Inflammatory macrophage (primary cell): Measurements from ENCODE around the gene BTG4.

Experiments used
- DNase-seq, 2 donors: peaks; one replicate each; pipeline ENCODE4 v3.0.0-alpha.2; 2020 to 2022
- total RNA-seq, 18 experiments: gene quantifications; one replicate each; lab custom pipeline; 2026; ENCODE audit warnings: mixed read lengths in 6 of 18, inconsistent platforms in 2 of 18; lab: John Stamatoyannopoulos, UW

BTG4 gene
- 0 to 0.12 (median 0) reads per million in 18 experiments for total RNA-seq

DNA sequence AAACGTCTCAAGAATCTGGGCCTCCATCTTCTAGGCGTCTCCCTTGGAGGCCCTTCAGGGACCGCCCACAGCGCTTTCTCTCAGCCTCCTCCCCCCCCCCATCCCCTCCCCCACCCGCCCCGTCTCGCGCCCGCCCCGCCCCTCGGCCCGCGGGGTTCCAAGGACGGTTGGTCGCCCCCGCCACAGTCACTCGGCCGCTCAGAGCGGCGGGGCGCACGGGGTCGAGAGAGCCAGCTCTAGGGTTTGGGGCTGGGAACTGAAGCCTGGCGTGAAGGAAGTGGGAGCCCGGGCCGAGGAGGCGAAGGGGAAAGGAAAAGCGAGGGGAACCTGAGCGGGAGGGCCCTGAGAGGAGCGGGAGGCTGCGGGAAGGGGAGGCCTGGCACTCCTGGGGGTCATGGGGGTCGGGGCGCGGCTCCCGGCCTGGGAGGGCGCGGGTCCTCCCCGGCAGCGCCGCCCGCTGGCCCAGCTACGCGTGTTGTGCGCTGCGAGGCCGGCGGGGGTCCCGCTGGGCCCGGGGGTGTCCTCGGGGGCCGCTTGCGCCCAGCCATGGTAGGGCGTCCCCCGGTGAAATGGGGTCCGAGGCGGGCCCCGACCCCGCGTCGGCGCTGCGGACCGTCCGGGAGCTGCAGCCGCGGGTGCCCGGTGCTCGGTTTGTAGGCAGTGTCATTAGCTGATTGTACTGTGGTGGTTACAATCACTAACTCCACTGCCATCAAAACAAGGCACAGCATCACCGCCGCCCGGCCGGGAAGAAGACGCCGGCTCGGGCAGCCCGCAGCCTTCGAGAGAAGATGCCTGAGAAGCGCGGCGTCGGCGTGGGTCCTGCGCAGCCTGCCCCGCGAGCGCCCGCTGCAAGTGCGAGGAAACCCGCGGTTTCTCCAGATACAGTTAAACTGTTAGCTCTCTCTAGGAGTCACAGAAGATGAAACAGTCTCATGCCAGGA is at the start of gene BTG4:
BTG4 (minus strand) TSS at position 91 of the 944 bp plus-strand sequence. CDS start 13,610 bp downstream, outside the sequence.
- no peak for DNase-seq

DNA sequence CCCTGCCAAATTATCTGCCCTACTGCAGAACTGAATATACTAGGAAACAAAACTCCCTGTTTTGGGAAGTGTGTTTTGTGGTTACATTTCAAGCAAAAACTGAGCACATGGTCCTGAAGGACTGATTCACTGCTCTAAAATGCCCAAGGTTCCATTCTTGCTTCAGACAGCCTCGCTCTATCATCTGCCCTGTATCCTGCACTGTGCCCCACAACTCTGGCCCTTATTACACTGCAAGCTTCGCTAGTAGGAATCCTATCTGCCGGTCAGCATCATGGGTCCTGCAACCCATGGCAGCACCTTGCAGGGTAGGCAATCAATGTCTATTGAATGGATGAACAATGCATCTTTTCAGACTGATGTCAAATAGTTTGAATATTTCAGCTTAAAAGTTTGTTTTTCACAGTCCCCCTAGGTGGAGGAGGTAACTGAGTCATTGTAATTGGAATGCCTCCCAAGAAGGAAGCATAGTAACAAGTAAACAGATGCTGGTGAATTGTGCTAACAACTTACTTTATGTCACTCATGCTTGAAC is 49.7 kb upstream of the BTG4 start:
- peak in 1 of 2 donors; percentile 16 for DNase-seq

DNA sequence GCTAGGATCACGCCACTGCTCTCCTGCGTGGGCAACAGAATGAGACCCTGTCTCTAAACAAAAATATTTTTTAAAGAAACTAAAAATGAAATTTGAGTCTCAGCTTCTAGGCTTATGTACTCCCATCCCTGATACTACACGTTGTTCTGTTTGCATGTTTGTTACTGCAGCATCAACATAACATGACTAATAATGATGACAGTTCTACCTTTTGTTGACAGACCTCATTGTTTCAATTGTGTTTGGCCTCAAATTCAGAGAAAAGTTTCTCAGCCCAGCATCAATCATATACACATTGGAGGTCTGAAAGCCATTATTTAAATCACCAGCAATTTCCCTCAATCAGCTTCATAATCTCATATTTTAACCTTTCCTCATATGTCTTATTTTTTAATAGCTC is 49.1 kb upstream of the BTG4 start:
- DNase-seq = no peak

- no peak for DNase-seq
Measured at GRCh38 chr11:111560800-111561199, 48.6 kb upstream of the BTG4 start.

DNA sequence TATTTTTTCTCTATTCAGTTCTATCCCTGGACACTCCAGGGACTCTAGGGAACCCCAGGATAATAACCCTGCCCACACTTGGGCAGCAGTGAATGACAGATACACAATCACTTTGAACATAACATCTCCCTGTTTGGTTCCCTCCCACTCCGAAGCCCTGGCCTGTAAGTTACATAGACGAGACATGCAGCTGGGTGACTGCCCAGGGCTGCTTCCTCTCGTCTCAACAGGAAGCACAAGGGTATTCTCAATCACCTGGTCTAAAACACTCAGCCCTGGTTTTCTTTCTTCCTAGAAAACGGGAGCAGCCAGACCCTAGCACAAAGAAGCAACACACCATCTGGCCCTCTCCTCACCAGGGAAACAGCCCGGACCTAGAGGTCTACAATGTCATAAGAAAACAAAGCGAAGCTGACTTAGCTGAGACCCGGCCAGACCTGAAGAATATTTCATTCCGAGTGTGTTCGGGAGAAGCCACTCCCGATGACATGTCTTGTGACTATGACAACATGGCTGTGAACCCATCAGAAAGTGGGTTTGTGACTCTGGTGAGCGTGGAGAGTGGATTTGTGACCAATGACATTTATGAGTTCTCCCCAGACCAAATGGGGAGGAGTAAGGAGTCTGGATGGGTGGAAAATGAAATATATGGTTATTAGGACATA is 47.7 kb upstream of the BTG4 start:
- no peak for DNase-seq

GRCh38 chr11:111557425-111558111 is 45.4 kb upstream of the BTG4 start:
- no peak for DNase-seq

- DNase-seq = no peak
Measured at GRCh38 chr11:111555255-111555654, 43.1 kb upstream of the BTG4 start.

- no peak for DNase-seq
Measured at GRCh38 chr11:111554532-111554931, 42.3 kb upstream of the BTG4 start.

GRCh38 chr11:111550258-111550657 is 38.1 kb upstream of the BTG4 start:
- DNase-seq = no peak

- DNase-seq = no peak
Measured at GRCh38 chr11:111549869-111550203, 37.6 kb upstream of the BTG4 start.

DNA sequence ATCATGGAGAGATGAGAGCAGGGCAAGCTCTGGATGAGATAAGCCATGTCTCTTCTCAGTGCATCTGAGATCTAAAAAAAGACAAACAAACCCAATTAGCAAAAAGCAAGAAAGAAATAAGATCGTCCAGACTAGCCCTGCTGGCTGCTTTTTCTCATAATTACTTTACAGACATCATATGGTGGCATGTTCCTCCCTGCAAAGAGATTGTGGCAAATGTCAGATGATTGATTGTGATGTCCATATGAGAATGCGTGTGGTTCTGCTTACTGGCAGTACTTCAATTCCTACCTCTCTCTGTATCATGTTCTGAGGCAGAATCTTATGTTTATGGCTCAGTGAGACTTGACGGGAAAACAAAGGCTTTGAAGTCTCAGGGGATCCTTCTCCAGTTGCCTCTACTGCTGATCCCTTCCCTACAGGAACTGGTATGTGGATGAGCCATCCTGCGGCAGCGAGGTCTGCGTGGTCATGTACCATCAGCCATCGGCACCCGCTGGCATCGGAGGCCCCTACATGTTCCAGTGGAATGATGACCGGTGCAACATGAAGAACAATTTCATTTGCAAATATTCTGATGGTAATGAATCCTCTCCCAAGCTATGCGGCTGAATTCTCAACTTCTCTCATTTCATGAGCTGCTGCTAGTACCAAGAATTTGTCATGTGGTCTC is 37.1 kb upstream of the BTG4 start:
- no peak for DNase-seq

DNA sequence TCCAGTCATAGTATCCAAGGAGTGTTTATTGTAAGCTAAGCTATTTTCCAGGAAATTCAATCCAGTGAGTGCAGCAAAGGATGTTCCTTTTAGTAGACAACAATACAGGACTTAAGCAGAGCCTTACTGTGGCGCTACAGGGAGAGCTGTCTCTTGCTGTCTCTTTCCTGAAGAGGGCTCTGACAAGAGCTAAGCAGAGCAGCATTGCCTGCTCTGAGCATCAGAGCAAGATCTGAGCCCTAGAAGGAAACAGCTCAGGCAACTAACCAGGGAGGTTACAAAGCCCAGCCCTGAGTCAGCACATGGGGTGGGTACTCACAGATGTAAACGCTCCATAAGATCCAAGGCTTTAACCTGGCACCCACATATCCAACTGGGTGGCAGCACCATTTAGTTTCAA is 36.3 kb upstream of the BTG4 start:
- DNase-seq = no peak

DNA sequence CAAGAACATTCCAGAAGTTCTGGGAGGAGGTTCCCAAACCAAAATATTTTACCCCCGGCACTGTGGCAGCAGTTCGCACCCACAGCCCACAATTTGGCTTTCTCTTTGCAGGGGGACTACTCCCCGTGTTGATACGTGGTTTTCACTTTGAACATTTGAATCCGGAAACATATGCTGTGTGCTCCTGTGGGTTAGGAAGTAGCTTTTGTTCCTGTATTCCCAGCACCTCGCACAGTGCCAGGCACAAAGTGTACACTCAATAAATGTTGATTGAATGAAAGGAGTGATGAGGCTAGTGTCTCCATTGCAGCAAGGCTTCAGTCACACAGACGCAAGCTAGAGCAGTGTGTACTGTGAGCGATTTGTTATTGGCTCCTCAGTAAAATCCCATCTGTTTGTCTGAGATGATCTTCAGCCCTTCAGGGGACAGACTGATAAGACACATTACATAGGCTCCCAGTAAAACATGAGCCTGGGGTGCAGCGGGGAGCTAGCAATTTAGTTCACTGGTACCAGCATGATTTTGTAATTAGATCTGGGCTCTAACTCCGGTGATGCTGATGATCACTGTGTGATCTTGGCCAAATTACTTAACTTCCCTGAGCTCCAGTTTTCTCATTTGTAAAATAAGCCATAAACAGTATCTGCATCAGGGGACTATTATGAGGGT is 30.6 kb upstream of the BTG4 start:
- DNase-seq = no peak

GRCh38 chr11:111541254-111542061 is 29.3 kb upstream of the BTG4 start:
- peak; percentile 28 to 59 for DNase-seq

GRCh38 chr11:111540937-111541253 is 28.7 kb upstream of the BTG4 start:
- no peak for DNase-seq

DNA sequence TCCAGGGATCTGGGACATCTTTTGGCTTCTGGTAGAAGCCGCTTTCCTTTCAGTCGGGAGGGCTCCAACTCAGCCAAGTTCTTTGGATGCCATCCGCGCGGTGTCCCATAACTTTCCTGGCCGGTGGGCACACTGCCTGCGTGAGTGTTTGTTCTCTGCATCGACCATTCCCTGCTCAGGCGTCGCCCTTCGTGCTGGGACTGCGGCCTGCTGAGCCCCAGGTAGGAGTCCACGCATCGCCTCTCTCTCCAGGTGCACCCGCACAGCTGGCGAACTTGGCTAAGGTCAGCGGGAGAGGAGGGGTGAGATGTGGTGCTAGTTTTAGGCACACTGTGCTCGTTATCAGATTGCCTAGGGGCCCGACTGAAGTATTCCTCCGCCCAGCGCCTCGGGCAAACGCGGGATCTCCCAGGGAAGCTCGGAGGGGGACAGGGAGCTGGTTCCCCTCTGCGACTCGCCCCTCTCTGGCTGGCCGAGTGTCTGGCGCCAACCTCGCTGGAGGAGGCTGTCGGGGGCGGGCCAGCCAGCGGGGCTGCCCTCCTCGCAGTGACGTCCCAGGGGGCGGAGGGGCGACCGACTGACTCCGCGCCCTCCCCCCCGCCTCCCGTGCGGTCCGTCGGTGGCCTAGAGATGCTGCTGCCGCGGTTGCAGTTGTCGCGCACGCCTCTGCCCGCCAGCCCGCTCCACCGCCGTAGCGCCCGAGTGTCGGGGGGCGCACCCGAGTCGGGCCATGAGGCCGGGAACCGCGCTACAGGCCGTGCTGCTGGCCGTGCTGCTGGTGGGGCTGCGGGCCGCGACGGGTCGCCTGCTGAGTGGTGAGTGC is 28.1 kb upstream of the BTG4 start, which contains the start of gene LAYN:
LAYN (plus strand) TSS at position 607 of the 823 bp plus-strand sequence; CDS start at position 731, 124 bp downstream.
- no peak for DNase-seq

- DNase-seq = no peak
Measured at GRCh38 chr11:111539426-111540113, 27.4 kb upstream of the BTG4 start.

DNA sequence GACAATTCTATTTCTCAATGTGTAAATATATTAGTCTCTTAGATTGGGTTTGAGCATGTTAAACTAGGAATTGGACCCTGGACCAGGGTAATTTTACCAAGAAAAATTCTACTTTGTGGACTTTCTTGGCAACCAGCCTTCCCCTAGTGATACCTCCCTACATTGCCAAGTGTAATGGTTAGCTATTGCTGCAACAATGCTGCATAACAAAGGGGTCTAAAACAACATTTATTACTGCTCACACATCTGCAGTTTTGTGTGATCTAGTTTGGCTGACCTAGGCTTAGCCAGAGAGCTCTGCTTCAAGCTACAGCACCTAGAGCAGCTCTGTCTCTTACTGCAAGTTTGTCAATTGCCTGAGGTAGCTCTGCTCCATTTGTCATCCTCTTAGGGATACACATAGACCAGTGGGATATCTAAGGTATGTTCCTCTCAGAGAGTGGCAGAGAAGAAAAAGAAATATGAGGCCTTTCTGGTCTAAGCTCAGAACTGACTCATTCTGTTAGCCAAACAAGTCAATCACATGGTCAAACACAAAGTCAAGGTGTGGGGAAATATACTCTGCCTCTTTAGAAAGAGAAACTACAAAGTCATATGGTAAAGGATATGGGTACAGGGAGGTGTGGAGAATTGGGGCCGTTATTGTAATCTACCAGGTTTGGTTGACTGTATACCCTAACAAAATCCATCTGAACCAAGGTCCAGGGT is 26.4 kb upstream of the BTG4 start:
- no peak for DNase-seq
